HG03354 (cell line): ENCODE data around the gene ALX3.

ENCODE experiments used
- ATAC-seq: cut with Tn5 transposase; IDR thresholded peaks from one replicate; pipeline ENCODE4 v1.9.1; 2021; ENCODE audit warnings: mild to moderate bottlenecking; ENCODE audit not compliant: unreplicated experiment, poor library complexity, severe bottlenecking

The ALX3 gene

GRCh38 chr1:110067893-110068645 lies 2.4 kb downstream of the ALX3 start:
- ATAC-seq = no peak

DNA sequence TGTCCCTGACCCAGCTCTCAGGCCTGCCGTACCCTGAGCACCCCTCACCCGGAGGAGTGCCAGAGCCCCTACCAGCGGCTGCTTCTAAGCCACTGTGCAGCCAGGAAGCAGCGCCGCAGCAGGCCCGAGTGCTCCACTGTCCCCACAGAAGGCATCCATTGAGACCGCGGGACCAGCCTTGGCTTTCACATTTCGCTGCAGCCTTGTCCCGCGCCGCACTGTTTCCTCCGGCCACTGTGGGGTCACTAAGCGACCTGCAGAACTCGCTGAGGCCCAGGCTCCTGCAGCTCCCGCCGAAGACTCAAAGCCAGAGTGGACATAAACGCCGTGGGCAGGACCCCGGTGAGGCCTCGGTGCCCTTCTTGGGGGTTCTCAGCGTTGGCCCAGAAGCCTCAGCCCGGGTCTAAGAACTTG lies 3.0 kb downstream of the ALX3 start:
- ATAC-seq = no peak

- no peak for ATAC-seq
Observed at GRCh38 chr1:110065841-110066240, 4.6 kb downstream of the ALX3 start.

DNA sequence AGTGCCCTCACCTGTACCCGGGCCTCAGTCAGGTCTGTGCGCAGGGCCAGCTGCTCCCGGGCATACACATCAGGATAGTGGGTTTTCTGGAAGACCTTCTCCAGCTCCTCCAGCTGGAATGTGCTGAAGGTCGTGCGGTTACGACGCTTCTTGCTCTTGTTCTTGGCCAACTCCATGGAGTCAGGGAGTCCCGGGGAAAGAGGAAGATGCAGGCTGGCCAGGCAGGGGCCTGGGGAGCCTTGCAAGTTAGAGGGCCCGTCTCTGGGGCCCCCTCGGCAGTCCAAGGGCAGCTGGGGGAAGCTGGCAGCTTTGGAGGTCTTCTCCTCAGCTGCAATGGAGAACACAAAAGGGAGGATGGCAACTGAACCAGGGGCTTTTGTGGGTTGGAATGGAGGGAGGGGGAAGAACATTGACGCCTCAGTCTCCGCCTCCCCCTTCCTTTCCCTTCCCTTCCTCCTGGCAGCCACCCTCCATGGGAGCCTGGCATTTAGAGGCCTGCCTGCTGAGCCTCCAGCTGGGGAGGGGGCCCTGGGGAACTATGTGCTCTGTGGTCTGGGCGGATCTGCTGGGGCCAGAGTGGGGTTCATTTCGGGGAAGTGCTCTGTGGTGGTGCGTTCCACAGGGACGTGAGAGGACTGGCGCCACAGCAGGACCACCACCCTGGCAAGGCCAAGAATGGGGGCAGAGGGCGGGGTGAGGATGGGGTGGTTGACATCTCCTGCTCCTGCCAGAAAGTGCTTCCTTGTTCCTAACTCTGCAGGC lies 5.7 kb downstream of the ALX3 start:
- no peak for ATAC-seq

DNA sequence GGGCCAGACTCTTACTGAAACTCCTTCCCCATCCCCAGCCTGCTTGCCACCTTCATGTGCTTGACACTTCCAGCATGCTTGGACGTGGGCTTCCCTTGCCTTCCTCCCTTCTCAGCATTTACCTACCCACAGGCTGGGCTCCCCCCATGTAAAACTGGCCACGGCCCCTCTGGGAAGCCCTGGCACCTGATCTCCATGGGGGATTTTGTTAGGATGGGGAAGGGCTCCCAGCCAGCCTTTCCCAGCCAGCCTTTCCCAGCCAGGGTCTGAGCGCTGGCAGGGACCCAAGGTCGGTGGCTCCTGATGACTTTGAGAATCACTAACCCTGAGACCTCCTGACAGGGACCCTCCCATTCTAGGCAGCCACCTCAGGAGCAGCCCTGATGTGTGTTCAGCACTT lies 6.7 kb downstream of the ALX3 start:
- ATAC-seq = no peak

- no peak for ATAC-seq
Observed at GRCh38 chr1:110062612-110063011, 7.9 kb downstream of the ALX3 start.

- no peak for ATAC-seq
Observed at GRCh38 chr1:110061341-110061740, 9.1 kb downstream of the ALX3 start.

DNA sequence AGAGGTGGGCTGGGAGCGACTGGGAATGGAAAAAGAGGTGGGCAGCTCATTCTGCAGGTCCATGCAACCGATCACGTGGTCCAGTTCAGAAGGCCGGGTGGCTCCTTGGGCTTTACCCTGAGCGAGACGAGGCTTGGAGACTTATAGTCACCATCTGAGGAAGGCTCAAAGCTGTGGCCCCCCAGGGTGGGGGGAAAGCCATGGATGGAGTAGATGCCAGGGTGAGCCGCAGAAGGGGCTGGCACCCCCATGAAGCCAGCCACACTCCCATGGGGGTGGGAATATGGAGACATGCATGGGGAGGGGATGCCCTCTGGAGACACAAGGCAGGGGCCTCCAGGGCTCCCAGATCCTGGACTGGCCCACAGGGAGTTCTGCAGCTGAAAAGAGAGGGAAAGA lies 9.8 kb downstream of the ALX3 start:
- ATAC-seq = no peak

DNA sequence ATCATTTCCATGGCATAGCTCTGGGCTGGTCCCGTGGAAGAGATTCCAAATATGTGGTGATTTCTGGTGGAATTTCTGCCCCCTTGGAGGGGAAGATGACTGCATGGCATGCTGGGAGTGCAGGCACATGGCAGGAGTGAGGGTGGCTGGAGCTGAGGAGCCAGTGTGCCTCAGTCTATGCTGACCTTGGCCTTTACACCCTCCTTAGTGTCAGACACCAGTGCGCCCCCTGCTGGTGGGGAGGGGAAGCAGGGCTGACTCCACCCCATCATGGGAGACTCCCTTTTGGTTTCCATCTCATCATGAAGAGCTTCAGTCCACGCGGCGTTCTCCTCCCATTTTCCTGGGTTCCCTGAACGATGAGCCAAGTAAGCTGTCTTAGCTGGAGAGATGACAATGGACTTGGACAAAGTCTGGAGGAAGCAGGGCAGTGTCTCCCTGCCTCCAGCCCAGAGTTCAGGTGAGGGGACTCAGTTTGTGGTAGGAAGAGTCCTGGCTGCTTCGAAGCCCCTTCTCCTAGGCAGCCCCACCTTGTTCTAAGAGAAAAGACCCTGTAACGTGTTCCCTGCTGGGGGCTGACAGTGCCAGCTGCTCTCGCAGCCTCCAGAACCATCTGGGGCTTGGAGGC lies 10.3 kb downstream of the ALX3 start:
- no peak for ATAC-seq

DNA sequence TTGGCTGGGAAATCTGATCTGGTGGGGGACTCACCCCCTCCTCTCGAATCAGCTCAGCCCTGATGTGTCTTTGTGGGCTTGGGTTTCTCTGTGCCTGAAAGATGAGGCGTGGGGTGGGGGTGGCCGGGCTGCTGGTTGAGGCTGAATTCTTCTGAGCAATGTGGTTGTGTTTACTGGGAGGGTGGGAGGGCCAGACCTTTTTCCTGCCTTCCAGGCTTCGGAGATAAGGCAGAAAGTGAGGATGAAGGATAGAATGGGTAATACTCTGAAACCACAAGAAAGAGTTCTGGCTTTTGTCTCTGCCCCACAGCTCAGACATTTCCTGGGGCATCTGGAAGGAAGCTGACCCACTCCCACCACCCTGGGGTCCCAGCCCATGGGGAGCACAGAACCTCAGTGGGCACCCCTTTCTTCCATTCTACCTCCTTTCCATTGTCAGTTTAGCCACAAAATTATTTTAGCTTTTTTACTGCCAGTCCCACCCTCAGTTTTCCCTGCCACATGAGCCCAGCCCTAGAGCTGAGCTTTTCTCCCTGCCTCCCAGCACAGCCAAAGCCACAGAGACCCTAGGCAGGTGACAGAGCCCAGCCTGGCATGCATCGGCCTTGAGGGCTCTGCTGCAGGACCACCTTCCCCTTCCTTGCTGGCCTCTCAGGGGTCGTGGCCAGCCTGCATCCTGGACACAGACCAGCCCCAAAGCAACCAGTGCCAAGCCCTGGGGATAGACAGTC lies 11.2 kb downstream of the ALX3 start:
- no peak for ATAC-seq

DNA sequence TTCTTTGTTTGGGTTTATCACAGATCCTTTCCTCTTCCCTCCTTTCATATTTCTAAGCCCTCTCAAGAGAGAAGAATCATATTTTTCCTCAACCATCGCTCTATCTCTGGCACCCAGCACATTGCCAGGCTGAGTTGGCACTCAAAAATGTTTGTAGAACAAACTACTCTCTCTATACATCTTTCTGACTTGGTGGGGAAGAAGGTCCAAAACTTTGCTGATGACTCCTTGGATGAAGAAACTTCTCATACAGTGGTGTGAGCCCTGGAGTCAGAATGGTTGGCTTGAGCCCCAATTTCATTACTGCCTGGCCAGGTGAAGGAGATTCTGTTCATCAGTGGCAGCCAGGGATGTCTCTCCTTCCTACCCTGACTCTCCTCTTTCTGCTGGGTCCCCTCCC lies 11.9 kb downstream of the ALX3 start:
- no peak for ATAC-seq

DNA sequence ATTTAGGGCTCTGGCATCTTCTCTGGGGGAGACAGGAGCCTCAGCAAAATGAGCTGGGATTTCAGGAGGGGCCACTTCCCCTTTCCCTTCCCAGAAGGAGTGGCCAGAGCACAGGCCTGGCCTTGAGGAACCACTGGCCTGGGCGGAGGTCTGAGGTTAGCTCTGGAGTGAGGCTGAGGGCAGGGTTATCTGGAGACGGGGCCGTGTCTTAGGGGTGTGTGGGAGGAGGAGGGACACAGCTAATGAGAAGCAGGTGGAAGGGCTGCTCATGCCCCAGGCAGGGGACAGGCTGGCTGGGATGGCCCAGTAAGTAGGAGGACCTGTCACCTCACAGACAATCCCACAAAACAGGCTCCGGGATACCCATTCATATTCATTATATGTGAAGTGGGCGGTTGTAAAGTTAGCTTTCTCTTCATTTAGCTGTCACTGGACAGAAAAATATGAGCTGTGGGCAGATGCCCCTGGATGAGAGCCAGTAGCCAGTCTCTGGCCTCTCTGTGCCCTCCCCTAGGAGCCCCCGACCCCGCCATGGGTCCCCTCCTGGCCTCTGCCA lies 12.4 kb downstream of the ALX3 start:
- ATAC-seq = no peak

GRCh38 chr1:110056776-110057175 lies 13.7 kb downstream of the ALX3 start:
- ATAC-seq = no peak

GRCh38 chr1:110056285-110056683 lies 14.2 kb downstream of the ALX3 start:
- no peak for ATAC-seq

GRCh38 chr1:110055493-110056284 lies 14.8 kb downstream of the ALX3 start:
- ATAC-seq = no peak

DNA sequence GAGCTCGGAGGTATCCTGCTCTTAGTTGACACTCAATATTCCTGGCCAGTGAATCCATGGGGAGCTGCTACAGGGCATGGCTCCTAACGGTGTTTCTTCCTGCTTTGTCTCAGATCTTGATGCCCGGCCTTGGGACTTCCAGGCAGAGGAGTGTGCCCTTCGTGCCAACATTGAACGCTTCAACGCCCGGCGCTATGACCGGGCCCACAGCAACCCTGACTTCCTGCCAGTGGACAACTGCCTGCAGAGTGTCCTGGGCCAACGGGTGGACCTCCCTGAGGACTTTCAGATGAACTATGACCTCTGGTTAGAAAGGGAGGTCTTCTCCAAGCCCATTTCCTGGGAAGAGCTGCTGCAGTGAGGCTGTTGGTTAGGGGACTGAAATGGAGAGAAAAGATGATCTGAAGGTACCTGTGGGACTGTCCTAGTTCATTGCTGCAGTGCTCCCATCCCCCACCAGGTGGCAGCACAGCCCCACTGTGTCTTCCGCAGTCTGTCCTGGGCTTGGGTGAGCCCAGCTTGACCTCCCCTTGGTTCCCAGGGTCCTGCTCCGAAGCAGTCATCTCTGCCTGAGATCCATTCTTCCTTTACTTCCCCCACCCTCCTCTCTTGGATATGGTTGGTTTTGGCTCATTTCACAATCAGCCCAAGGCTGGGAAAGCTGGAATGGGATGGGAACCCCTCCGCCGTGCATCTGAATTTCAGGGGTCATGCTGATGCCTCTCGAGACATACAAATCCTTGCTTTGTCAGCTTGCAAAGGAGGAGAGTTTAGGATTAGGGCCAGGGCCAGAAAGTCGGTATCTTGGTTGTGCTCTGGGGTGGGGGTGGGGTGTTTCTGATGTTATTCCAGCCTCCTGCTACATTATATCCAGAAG lies 16.7 kb downstream of the ALX3 start:
- ATAC-seq = no peak

DNA sequence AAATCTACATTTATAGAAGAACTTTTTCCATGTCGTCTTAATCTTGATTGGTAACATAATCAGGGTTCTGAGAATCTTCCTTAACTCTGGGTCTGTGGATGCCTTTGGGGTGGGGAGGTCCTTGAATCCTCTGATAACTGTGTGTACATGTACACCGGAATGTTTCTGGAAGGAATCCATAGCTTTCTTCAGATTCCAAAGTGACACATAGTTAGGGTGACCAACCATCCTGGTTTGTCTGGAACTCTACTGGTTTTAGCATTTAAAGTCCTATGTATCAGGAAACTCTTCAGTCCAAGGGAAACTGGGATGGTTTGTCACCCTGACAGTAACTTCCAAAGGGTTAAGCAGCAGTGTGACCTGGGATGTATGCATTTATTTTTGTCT lies 19.2 kb downstream of the ALX3 start:
- ATAC-seq = no peak

GRCh38 chr1:110050602-110051261 lies 19.7 kb downstream of the ALX3 start:
- ATAC-seq = no peak
